ENCODE measurements around the gene MATR3. TPM values are rescaled to one million over a fixed set of nuclear protein-coding genes. Genes with fewer than 3 reads are reported as not detected.
A peak's percentile ranks its signal among the peaks of the same experiment; 100 is the strongest.
"Not testable (repeated sequence)": the region's sequence is repeated elsewhere in the genome, so short reads cannot be mapped to it uniquely, and the experiment has no call there.

The MATR3 gene
- total RNA-seq, 2 donors from 2014 or later: 160 to 182 TPM

GRCh38 chr5:139268364-139269202 is 25.0 kb upstream of the MATR3 start:
- H3K9me3 Mint-ChIP-seq: no peaks in the 10 kb centered on the region
- H3K27ac Mint-ChIP-seq: no peak overlapping the region
- ATAC-seq: no peak
- no peaks in the 10 kb centered on the region for H3K36me3 Mint-ChIP-seq
- DNase-seq (ENCODE audit: low spot score in 2 of 2): no peak

GRCh38 chr5:139270718-139271117 is 22.8 kb upstream of the MATR3 start:
- not testable (repeated sequence) for H3K9me3 Mint-ChIP-seq; H3K27ac Mint-ChIP-seq; ATAC-seq; DNase-seq (ENCODE audit: low spot score in 2 of 2)
- H3K36me3 Mint-ChIP-seq: peaks cover 15 to 16% of the 10 kb centered on the region in 2 donors

DNA sequence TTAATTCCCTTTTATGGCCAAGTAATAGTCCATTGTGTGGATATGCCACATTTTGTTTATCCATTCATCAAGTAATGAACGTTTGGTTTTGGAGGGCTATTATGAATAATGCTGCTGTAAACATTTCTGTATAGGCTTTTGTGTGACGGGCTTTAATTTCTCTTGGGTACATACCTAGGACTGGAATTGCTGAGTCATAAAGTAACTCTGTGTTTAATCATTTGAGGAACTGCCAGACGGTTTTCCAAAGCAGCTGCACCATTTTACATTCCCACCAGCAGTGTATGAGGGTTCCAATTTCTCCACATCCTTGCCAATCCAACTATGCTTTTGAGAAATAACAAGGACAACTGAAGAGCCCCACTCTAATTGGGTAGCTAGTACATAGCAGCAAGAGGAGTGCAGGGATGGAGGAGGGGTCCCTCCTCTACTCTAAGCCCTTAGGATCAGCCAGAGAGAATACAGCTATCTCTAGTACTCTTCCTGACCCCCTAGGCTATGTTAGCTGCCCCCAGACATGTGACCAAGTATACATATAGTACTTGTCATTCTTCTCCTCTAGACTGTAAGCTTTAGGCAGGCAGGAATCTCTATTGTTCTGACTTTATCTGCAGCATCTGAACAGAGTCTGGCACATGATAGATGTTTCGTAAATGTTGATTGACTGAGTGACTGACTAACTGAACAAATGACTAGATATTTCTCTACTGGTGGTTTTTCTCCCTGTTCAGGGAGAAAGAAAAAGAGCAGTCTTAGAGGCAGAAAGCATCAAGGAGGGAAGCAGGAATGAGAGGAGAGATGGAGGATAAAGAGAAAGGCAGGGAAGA is 22.1 kb upstream of the MATR3 start:
- Mint-ChIP-seq H3K9me3 (no peaks in the 10 kb centered on the region), H3K27ac (no peak overlapping the region), H3K36me3 (peaks cover 22% of the 10 kb centered on the region in 2 donors)
- no peak for DNase-seq (ENCODE audit: low spot score in 2 of 2)
- no peak for ATAC-seq

DNA sequence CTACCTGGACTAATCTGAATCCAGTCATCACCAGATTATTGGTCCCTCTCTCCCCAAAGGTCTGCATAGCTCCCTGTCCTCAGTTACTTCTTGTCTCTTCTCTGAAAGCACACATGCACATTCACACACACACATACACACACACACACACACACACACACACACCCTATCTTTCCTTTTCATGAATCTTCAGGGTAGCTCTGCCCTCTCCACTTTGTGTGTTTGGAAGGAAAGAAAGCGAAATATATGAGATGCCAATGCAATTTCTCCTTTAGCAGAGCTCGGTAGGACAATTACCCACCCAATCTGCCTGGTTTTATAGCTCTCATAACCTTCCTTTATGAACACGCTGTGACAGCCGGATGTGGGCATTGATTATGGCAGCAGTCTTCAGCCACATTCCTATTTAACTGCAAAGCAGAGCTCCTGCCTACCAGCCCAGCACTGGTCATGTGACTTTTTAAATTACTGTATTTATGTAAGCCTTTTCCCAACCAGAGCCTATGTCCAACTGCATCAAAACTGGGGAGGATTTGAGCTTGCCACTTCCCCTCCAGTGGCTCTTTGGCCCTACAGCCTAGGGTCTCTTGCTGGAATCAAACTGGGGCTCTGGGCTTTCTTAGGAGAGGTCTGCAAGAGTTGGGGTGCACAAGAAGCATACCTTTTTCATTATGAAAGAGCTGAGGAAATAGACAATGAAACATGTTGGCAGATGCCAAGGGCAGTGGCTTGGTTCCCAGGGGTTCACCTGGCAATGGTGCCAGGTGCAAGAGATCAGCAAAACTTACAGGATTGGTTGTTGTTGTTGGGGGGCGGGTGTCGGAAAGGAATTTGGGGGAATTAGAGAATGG is 20.8 kb upstream of the MATR3 start:
- Mint-ChIP-seq H3K9me3 (no peaks in the 10 kb centered on the region), H3K27ac (peak overlapping the region; percentile 79 to 92), H3K36me3 (peaks cover 30 to 35% of the 10 kb centered on the region in 2 donors)
- DNase-seq (ENCODE audit: low spot score in 2 of 2) (peak in 1 of 2 donors; percentile 12), ATAC-seq (no peak)

DNA sequence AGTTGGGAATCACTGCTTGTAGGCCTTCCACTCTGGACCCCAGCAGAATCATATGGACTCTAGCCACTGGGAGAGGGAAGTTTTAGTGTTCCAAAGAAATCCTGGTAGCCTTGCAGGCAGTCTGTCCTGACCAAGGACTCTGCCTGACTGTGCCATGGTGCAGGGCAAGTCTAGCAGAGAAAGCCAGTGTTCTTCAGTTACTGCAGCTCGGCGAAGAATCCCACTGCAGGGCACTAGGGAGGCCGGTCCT is 20.3 kb upstream of the MATR3 start:
- no peaks in the 10 kb centered on the region for H3K9me3 Mint-ChIP-seq
- peak overlapping the region; percentile 79 to 92 for H3K27ac Mint-ChIP-seq
- peak in 1 of 2 donors; percentile 17 for DNase-seq (ENCODE audit: low spot score in 2 of 2)
- ATAC-seq: peak in 1 of 2 donors; percentile 18
- peaks cover 30 to 37% of the 10 kb centered on the region in 2 donors for H3K36me3 Mint-ChIP-seq

- H3K9me3 Mint-ChIP-seq: no peaks in the 10 kb centered on the region
- DNase-seq (ENCODE audit: low spot score in 2 of 2) (peak; percentile 93 to 95), ATAC-seq (peak; percentile 96 to 98)
- peak overlapping the region; percentile 92 to 96 for H3K27ac Mint-ChIP-seq
- peaks cover 30 to 37% of the 10 kb centered on the region in 2 donors for H3K36me3 Mint-ChIP-seq
Measured at GRCh38 chr5:139273572-139274289, 19.8 kb upstream of the MATR3 start.

GRCh38 chr5:139275536-139275935 is 18.0 kb upstream of the MATR3 start:
- no peaks in the 10 kb centered on the region for H3K9me3 Mint-ChIP-seq
- peaks cover 30 to 47% of the 10 kb centered on the region in 2 donors for H3K36me3 Mint-ChIP-seq
- DNase-seq (ENCODE audit: low spot score in 2 of 2) (no peak), ATAC-seq (no peak)
- H3K27ac Mint-ChIP-seq: peak overlapping the region; percentile 76 to 97

GRCh38 chr5:139275956-139276355 is 17.6 kb upstream of the MATR3 start:
- Mint-ChIP-seq H3K9me3 (no peaks in the 10 kb centered on the region), H3K27ac (peak overlapping the region; percentile 76 to 97), H3K36me3 (peaks cover 30 to 51% of the 10 kb centered on the region in 2 donors)
- DNase-seq (ENCODE audit: low spot score in 2 of 2) (no peak), ATAC-seq (peak in 1 of 2 donors; percentile 17)

- Mint-ChIP-seq H3K9me3 (no peaks in the 10 kb centered on the region), H3K36me3 (peaks cover 30 to 51% of the 10 kb centered on the region in 2 donors), H3K27ac (peak overlapping the region in 1 of 2 donors; percentile 76)
- no peak for ATAC-seq
- no peak for DNase-seq (ENCODE audit: low spot score in 2 of 2)
Measured at GRCh38 chr5:139276426-139276825, 17.1 kb upstream of the MATR3 start.

DNA sequence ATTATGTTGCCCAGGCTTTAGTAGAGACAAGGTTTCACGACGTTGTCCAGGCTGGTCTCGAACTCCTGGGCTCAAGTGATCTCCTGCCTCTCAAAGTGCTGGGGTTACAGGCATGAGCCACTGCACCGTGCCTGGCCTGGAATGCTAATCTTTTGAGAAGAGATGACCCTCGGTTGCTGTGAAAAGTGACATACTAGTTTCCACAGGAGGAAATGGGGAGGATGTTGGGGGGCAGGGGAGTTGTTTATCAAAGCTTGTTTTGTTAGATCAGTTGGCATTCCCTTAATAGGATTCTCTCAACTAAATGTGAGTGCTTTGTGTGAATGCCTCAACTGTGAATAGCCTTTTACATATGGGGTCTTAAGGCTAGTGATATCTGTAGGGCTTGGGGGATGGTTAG is 16.4 kb upstream of the MATR3 start:
- ATAC-seq: no peak
- H3K36me3 Mint-ChIP-seq: peaks cover 30 to 51% of the 10 kb centered on the region in 2 donors

DNA sequence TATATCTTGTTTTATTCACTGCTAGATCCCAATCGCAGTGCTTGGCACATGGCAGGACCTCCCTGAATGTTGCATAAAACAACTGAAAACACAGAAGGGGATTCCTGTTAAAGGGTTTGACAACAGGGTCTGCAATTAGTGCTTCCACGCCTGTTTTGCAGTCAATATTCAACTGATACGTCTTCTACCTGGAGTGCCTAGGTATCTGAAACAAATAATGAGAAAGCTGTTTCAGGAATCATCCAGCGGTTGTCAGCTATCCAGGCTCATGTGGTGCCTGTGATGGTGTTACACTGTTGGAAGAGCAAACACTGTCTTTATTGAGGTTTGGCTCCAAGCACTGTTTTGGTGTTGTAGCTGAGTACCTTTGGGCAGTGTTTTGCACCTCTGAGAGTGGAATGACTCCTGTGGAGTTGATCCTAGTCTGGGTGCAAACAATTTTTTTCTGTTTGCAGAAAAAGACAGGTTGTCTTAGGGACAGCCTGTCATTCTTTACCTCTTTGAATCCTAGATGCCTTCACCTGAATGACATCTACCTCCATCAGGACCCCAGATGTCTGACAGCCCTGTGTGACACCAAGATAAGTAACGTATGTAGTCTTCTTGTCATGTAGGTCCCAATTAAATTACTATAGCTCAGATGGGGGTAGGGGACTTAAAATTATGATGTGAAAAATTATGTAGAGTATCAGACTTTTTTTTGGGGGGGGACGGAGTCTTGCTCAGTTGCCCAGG is 14.8 kb upstream of the MATR3 start:
- Mint-ChIP-seq H3K36me3 (peaks cover 33 to 62% of the 10 kb centered on the region in 2 donors), H3K27ac (no peak overlapping the region), H3K9me3 (no peaks in the 10 kb centered on the region)
- ATAC-seq (no peak), DNase-seq (ENCODE audit: low spot score in 2 of 2) (no peak)

More for the DNA sequence above, 16.4 kb upstream of the MATR3 start:
- peak overlapping the region; percentile 50 to 87 for H3K27ac Mint-ChIP-seq
- no peak for DNase-seq (ENCODE audit: low spot score in 2 of 2)
- H3K9me3 Mint-ChIP-seq: no peaks in the 10 kb centered on the region

- no peak for DNase-seq (ENCODE audit: low spot score in 2 of 2)
- no peak for ATAC-seq
- Mint-ChIP-seq H3K36me3 (peaks cover 10 to 47% of the 10 kb centered on the region in 2 donors), H3K9me3 (no peaks in the 10 kb centered on the region), H3K27ac (no peak overlapping the region)
Measured at GRCh38 chr5:139282197-139282557, 11.4 kb upstream of the MATR3 start.

DNA sequence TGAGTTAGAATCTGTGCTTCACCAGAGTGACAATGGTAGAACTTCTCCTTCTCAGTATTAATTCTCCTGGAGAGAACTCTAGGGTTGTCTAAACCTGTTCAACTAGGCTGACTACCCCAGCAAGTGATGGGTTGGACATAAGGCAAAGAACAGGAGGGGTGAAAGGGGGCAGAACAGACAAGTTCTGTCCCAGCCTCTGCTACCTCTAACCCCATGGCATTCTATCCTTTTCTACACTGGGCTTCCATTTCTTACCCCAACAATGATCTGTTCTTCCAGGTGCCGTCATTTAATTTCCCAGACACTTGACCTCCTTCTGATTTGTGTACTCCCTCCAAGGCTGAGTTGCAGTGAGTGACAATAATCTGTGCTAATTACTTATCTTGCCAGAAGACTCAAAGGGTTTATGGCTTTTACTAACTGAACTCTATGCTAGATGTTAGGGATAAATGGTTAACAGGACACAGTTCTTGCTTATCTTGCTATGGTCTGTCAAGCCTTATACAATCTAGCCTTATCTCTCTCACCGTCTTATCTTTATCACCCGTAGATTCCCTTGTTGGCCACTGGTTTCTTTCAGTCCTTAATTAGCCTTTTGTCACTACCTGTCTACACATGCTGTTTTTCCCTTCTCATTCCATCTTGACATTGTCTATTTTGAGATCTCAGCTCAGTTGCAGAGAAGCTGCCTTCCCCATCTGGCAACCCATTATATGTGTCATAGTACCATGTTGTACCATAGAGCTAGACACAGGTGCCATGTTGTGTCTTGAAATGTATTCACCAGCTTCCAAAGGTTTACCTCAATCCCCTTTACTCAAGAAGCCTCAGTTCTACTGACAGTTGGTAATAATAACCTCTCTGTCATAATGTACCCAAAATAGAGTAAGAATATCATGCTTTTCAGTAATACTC is 10.0 kb upstream of the MATR3 start:
- Mint-ChIP-seq H3K27ac (peak overlapping the region; percentile 38 to 50), H3K36me3 (peaks cover 7 to 40% of the 10 kb centered on the region in 2 donors)

GRCh38 chr5:139284295-139284694 is 9.2 kb upstream of the MATR3 start:
- H3K9me3 Mint-ChIP-seq: no peaks in the 10 kb centered on the region
- no peak for DNase-seq (ENCODE audit: low spot score in 2 of 2)
- no peak for ATAC-seq
- peaks cover 7 to 34% of the 10 kb centered on the region in 2 donors for H3K36me3 Mint-ChIP-seq
- no peak overlapping the region for H3K27ac Mint-ChIP-seq

More for the DNA sequence above, 10.0 kb upstream of the MATR3 start:
- DNase-seq (ENCODE audit: low spot score in 2 of 2) (no peak), ATAC-seq (no peak)
- H3K9me3 Mint-ChIP-seq: no peaks in the 10 kb centered on the region

All from activated naive CD4-positive, alpha-beta T cell treated with anti-CD3 and anti-CD28 coated beads, Interleukin-2, amount 50 U/mL, for 72 hours (primary cell).